NB4 (cell line): Measurements from ENCODE around the gene ZSCAN12.

Source experiments
- MYC ChIP-seq: IDR thresholded peaks from 2 replicates; pipeline ENCODE4 v1.6.1; 2011; ENCODE audit warnings: low read depth, low read length
- POLR2A ChIP-seq: IDR thresholded peaks from 2 replicates; pipeline ENCODE4 v1.6.1; 2011; ENCODE audit warnings: mild to moderate bottlenecking; ENCODE audit not compliant: insufficient read length; ENCODE audit errors: extremely low read depth
- TF ChIP-seq, protein P1 (sequence below): IDR thresholded peaks from one replicate; pipeline ENCODE4 v1.5.1; 2012; ENCODE audit warnings: low read depth, low read length
- TF ChIP-seq, protein P2 (sequence below): IDR thresholded peaks from 2 replicates; pipeline ENCODE4 v1.6.1; 2011; ENCODE audit warnings: low read depth, low read length

DNA sequence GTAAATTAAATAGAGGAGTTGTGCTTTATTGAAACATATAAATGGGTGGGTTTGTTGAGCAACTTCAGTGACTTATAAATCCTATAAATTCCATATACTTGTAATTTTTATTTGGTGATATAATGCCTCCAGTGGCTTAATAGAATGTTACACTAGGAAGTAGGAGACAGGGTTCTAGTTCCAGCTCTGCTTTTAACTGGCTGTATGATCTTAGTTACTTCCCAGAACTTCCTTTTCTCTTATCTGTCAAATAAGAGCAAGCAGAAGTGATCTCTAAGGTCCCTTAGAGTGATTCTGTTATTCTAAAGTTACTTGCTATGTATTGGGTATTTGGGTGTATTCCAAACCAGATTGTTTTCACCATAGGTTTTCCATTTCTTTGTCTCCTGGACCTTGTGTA is 33.6 kb upstream of the ZSCAN12 start:
- TF ChIP-seq POLR2A: no peak
- TF ChIP-seq, protein P1, sequence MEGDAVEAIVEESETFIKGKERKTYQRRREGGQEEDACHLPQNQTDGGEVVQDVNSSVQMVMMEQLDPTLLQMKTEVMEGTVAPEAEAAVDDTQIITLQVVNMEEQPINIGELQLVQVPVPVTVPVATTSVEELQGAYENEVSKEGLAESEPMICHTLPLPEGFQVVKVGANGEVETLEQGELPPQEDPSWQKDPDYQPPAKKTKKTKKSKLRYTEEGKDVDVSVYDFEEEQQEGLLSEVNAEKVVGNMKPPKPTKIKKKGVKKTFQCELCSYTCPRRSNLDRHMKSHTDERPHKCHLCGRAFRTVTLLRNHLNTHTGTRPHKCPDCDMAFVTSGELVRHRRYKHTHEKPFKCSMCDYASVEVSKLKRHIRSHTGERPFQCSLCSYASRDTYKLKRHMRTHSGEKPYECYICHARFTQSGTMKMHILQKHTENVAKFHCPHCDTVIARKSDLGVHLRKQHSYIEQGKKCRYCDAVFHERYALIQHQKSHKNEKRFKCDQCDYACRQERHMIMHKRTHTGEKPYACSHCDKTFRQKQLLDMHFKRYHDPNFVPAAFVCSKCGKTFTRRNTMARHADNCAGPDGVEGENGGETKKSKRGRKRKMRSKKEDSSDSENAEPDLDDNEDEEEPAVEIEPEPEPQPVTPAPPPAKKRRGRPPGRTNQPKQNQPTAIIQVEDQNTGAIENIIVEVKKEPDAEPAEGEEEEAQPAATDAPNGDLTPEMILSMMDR: peak; percentile 14
- no peak for TF ChIP-seq MYC
- TF ChIP-seq, protein P2, sequence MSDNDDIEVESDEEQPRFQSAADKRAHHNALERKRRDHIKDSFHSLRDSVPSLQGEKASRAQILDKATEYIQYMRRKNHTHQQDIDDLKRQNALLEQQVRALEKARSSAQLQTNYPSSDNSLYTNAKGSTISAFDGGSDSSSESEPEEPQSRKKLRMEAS: no peak
